GM12891 (cell line): ENCODE results near the gene ACOT8.

Experiments
- POLR2A ChIP-seq: IDR thresholded peaks from 2 replicates; pipeline ENCODE4 v1.6.1; 2011; ENCODE audit warnings: low read depth, low read length, control low read depth
- TAF1 ChIP-seq: IDR thresholded peaks from 2 replicates; pipeline ENCODE4 v1.6.1; 2011; ENCODE audit warnings: low read depth, low read length, control low read depth

GRCh38 chr20:45843506-45843905 is 13.7 kb downstream of the ACOT8 start:
- TF ChIP-seq POLR2A (no peak), TAF1 (no peak)
